GM12891 (cell line): ENCODE results near the gene CMIP.

ENCODE experiments used
- POLR2A ChIP-seq: IDR thresholded peaks from 2 replicates; pipeline ENCODE4 v1.6.1; 2011; ENCODE audit warnings: low read depth, low read length, control low read depth
- POLR2AphosphoS5 ChIP-seq: IDR thresholded peaks from 2 replicates; pipeline ENCODE4 v1.6.1; 2011; ENCODE audit warnings: low read depth, low read length, control low read depth
- TAF1 ChIP-seq: IDR thresholded peaks from 2 replicates; pipeline ENCODE4 v1.6.1; 2011; ENCODE audit warnings: low read depth, low read length, control low read depth

DNA sequence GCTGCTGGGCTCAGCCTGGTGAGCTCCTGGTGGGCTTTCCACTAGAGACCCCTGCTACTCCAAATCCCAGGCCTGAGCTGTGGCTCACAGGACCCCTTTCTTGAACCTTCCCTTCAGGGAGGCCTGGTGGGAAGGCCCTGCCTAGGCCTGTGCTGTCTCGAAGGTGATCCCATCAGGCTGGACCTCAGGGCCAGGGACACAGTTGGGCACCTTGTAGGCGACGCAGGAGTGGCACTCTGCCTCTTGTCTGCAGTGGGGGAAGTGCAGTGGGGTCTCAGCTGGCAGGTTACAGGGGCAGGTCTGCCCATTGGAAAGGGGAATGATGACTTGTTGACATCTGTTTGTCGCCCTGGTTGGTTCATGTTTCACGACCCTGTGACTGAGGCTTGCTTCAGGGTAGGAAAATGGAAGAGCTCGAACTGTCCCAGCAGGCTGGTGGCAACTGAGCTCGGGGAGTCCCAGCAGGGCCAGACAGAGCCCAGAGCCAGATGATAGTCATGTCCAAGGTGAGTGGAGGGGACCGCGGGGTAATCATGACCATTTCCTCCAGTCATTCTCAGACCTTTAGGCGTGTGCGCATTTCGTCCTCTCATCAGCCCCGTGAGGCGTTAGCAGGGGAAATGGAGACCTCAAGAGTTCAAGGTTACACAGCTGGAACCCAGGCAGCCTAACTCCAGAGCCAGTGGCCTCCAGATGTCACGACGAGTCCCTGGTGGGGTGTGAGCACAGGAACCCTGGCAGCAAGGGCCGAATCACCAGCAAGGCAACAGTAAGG, 11.3 kb downstream of the CMIP start:
- TF ChIP-seq TAF1 = no peak
- TF ChIP-seq POLR2A = no peak
- no peak for TF ChIP-seq POLR2AphosphoS5
